ENCODE measurements around the gene PLXDC1. TPM values are rescaled to one million over a fixed set of nuclear protein-coding genes. Genes with fewer than 3 reads are reported as not detected.

Gene PLXDC1
- total and polyA plus RNA-seq, 2 of the 8 experiments (the other 6 are each of a cell fraction or from before 2014, with no cell fraction given) = 4.1 to 14.6 TPM

DNA sequence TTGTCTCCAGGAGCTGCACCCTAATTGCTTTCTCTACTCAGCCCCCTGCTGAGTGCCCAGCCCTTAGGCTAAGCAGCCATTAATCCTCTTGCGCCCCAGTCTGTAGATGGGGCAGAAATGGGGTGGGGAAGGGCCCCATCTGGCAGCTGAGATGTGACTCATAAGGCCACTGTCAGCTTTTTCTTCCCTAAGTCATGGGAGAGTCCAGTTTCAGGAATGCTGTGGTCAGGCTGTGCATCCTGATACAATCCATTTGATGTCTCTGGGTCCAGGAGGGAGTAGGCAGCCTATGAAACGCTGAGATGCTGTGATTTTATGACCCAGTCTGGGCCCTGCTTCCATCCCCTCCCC, 12.3 kb downstream of the PLXDC1 start (continued):
- TF ChIP-seq, protein P1, sequence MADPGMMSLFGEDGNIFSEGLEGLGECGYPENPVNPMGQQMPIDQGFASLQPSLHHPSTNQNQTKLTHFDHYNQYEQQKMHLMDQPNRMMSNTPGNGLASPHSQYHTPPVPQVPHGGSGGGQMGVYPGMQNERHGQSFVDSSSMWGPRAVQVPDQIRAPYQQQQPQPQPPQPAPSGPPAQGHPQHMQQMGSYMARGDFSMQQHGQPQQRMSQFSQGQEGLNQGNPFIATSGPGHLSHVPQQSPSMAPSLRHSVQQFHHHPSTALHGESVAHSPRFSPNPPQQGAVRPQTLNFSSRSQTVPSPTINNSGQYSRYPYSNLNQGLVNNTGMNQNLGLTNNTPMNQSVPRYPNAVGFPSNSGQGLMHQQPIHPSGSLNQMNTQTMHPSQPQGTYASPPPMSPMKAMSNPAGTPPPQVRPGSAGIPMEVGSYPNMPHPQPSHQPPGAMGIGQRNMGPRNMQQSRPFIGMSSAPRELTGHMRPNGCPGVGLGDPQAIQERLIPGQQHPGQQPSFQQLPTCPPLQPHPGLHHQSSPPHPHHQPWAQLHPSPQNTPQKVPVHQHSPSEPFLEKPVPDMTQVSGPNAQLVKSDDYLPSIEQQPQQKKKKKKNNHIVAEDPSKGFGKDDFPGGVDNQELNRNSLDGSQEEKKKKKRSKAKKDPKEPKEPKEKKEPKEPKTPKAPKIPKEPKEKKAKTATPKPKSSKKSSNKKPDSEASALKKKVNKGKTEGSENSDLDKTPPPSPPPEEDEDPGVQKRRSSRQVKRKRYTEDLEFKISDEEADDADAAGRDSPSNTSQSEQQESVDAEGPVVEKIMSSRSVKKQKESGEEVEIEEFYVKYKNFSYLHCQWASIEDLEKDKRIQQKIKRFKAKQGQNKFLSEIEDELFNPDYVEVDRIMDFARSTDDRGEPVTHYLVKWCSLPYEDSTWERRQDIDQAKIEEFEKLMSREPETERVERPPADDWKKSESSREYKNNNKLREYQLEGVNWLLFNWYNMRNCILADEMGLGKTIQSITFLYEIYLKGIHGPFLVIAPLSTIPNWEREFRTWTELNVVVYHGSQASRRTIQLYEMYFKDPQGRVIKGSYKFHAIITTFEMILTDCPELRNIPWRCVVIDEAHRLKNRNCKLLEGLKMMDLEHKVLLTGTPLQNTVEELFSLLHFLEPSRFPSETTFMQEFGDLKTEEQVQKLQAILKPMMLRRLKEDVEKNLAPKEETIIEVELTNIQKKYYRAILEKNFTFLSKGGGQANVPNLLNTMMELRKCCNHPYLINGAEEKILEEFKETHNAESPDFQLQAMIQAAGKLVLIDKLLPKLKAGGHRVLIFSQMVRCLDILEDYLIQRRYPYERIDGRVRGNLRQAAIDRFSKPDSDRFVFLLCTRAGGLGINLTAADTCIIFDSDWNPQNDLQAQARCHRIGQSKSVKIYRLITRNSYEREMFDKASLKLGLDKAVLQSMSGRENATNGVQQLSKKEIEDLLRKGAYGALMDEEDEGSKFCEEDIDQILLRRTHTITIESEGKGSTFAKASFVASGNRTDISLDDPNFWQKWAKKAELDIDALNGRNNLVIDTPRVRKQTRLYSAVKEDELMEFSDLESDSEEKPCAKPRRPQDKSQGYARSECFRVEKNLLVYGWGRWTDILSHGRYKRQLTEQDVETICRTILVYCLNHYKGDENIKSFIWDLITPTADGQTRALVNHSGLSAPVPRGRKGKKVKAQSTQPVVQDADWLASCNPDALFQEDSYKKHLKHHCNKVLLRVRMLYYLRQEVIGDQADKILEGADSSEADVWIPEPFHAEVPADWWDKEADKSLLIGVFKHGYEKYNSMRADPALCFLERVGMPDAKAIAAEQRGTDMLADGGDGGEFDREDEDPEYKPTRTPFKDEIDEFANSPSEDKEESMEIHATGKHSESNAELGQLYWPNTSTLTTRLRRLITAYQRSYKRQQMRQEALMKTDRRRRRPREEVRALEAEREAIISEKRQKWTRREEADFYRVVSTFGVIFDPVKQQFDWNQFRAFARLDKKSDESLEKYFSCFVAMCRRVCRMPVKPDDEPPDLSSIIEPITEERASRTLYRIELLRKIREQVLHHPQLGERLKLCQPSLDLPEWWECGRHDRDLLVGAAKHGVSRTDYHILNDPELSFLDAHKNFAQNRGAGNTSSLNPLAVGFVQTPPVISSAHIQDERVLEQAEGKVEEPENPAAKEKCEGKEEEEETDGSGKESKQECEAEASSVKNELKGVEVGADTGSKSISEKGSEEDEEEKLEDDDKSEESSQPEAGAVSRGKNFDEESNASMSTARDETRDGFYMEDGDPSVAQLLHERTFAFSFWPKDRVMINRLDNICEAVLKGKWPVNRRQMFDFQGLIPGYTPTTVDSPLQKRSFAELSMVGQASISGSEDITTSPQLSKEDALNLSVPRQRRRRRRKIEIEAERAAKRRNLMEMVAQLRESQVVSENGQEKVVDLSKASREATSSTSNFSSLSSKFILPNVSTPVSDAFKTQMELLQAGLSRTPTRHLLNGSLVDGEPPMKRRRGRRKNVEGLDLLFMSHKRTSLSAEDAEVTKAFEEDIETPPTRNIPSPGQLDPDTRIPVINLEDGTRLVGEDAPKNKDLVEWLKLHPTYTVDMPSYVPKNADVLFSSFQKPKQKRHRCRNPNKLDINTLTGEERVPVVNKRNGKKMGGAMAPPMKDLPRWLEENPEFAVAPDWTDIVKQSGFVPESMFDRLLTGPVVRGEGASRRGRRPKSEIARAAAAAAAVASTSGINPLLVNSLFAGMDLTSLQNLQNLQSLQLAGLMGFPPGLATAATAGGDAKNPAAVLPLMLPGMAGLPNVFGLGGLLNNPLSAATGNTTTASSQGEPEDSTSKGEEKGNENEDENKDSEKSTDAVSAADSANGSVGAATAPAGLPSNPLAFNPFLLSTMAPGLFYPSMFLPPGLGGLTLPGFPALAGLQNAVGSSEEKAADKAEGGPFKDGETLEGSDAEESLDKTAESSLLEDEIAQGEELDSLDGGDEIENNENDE (IDR thresholded peaks at IDR 0.05; ENCODE audit: insufficient replicate concordance, low read length) = no peak

All from H1 (cell line).